Gastroesophageal sphincter (tissue), 3 donors: ENCODE results near the gene QSOX1.

Experiments
- POLR2A ChIP-seq, 2 donors: fragments of 450-650 bp; IDR thresholded peaks; one replicate each; pipeline ENCODE4 v1.6.1; 2017; ENCODE audit warnings: antibody characterized with exemption in 2 of 2, mild to moderate bottlenecking in 2 of 2, moderate library complexity in 1 of 2
- POLR2AphosphoS5 ChIP-seq: sonication (generic); formaldehyde crosslinking; IDR thresholded peaks from one replicate; pipeline ENCODE4 v1.6.1; 2017; ENCODE audit warnings: antibody characterized with exemption
- TF ChIP-seq, protein P1 (sequence below), 4 experiments: fragments of 200-600 bp in 2 of 4; fragments of 450-650 bp in 2 of 4; sonication (generic) in 1 of 4; IDR thresholded peaks; one replicate each; pipeline ENCODE4 v1.5.1; 2017 to 2019; ENCODE audit warnings: antibody characterized with exemption in 4 of 4, mild to moderate bottlenecking in 2 of 4, moderate library complexity in 2 of 4

DNA sequence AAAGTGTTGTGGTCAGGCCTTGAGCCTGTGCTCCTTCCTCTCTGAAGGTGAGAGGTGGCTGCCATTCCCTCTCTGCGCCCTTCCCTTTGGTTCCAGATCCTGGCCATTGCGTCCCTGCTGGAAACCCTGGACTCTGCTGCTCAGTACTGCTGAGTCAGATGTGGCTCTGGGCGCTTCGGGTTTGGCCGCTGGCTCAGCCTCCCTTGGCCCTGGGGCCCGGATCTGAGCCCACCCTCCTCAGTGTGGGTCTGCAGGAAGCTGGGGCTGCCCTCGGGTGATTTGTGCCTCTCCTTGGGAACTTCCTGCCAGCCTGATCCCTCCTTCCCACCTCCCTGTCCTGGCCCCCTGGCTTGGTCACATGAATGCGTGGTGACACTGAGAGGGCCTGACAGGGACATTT, 32.2 kb downstream of the QSOX1 start:
- TF ChIP-seq, protein P1, sequence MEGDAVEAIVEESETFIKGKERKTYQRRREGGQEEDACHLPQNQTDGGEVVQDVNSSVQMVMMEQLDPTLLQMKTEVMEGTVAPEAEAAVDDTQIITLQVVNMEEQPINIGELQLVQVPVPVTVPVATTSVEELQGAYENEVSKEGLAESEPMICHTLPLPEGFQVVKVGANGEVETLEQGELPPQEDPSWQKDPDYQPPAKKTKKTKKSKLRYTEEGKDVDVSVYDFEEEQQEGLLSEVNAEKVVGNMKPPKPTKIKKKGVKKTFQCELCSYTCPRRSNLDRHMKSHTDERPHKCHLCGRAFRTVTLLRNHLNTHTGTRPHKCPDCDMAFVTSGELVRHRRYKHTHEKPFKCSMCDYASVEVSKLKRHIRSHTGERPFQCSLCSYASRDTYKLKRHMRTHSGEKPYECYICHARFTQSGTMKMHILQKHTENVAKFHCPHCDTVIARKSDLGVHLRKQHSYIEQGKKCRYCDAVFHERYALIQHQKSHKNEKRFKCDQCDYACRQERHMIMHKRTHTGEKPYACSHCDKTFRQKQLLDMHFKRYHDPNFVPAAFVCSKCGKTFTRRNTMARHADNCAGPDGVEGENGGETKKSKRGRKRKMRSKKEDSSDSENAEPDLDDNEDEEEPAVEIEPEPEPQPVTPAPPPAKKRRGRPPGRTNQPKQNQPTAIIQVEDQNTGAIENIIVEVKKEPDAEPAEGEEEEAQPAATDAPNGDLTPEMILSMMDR (IDR thresholded peaks at IDR 0.05), result no peak
- no peak for TF ChIP-seq POLR2AphosphoS5
- no peak for TF ChIP-seq POLR2A (IDR thresholded peaks at IDR 0.05)
